ENCODE measurements around the gene ZMIZ1.

ZMIZ1 gene

DNA sequence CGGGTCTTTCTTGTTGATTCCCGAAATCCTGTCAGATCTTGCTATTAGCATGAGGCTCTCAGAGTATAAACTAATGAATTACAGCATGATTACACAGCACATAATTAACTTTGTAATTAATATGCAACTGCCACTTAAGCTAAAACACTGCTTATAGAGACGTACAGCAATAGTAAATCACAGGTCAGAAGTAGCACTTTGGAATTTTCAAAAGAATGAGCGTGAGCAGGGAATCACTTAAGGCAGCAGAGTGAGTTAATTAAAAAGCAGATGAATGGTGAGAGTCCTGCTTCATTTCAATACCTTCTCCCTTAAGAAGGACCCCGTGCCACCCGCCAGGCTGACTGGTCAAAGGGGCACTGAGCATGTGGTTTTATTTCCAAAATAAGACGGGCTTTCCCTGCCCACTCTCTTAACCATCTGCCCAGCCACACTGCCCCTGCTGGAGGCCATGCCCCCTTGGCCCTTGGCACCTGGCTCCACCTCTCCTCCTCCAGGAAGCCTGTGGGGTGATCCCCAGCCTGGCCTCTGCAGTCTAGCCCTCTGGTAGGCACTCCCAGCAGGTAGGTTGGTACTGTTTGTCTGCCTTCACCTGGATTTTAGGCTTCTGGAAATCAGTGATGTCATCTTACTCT, 117.8 kb downstream of the ZMIZ1 start:
- no peak for DNase-seq (ENCODE audit: low read depth)

DNA sequence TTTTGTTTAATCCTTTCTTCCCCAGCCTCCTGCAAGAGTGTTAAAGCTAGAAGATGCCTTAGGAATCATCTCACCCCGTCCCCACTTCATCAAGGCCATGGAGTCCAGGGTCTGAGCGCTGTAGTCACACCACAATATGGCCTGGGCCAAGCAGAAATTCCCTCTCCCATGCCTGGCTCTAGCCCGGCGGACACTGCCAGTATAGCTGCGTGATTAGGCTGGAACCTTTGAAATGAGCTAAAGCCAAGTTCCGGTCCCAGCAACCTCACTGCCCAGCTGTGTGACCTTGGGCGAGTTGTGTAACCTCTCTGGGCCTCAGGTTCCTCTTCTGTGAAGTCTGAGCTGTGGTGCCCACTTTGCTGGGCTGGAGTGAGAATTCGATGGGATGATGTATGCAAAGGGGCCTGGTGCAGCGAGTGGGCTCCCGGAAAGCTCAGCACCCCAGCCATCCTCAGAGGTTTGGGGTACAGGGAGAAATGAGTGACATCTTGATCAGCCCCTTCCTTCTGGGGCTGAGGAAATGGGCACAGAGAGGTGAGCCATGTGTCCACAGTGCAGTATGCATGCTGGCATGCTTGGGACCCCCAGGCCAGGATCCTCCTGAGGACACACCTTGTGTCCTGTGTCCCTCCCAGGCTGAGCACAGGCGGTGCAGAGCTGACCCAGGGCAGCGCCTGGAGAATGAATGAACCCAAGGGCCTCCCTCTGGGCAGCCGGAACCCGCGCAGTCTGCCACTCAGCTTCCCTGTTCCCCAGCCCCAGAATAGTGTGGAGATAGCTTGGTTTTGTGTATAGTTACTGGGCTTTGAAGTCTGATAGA, 118.6 kb downstream of the ZMIZ1 start:
- DNase-seq (ENCODE audit: low read depth) = no peak

DNA sequence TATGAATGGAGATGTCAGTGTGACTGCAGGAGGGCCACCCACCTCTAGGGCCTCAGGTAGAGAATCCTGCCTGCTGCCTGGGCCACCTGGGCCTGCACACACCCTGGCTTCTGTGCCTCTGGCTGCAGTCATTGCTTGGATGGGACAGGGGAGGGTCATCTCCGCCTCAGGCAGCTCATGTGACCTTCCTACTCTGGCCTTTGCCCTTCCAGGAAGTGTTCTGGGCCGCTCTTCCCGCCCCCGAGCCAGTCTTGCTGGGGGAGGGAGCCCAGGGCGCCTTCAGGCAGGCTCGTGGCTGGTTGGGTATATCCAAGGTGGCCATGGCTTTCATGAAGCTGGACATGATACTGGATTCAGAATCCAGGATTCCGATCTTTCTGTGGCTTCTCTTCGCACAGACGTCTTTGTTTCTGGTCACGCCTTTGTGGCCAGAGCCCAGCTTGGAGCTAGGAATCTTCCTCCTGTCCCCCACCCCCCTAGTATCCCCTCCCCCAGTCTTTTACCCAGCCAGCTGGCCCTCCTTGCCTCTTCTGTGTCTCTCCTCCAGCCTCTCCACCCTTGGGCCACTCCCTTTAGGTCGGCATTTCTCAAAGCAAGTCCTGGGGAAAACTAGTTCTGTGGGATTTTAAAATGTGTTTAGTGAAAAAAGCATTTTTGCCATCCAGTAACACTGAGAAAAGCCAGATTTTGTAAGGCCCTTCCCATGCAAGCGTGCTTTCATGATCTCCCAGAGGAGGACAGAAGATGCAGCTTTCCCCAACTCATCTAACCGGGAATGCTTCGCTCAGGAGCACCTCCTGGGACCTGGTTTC, 119.6 kb downstream of the ZMIZ1 start:
- DNase-seq (ENCODE audit: low read depth) = no peak

DNA sequence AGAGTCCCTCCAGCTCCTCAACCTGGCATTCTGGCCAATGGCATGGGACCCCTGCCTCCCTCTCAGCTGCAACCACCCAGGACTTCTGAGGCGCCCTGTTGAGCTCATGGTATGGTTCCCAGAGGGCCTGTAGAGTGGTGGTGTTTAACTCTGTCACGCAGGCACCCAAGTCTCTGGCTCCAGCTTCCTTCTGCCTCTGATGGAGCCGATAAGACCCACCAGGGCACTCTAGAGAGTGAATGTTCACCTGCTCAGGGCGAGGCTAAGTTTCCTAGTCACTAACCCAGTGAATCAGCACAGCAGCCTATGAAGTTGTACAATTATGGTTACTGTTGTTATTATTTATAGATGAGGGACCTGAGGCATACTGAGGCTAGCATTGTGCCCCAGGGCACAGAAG, 120.4 kb downstream of the ZMIZ1 start:
- DNase-seq (ENCODE audit: low read depth) = no peak

DNA sequence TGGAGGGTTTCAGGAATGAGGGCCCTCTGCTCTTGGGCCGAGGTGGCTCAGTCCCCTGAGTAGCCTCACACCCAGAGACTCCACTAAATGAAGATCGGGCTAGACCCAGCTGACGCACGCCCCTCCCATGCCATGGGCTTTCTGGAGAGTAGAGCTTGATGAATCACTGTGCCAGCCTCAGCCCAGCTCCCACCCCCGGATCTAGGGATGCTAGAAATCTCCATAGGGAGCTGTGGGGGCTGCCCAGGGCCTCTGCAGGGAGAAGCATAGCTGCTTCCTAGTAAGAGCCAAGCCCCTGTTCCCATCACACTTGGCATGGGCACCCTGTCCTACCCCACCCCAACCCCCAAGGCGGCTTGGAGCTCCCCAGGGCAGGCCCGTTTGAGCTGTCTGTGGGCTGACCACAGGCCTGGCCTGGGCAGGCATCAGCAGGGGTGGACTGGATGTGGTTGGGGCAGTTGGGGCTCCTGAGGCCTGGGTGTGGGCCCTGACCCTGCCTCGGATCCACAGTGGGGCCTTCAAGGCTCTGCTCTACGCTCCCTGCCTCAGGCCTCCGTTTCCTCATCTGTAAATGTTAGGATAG, 121.2 kb downstream of the ZMIZ1 start:
- DNase-seq (ENCODE audit: low read depth) = no peak

DNA sequence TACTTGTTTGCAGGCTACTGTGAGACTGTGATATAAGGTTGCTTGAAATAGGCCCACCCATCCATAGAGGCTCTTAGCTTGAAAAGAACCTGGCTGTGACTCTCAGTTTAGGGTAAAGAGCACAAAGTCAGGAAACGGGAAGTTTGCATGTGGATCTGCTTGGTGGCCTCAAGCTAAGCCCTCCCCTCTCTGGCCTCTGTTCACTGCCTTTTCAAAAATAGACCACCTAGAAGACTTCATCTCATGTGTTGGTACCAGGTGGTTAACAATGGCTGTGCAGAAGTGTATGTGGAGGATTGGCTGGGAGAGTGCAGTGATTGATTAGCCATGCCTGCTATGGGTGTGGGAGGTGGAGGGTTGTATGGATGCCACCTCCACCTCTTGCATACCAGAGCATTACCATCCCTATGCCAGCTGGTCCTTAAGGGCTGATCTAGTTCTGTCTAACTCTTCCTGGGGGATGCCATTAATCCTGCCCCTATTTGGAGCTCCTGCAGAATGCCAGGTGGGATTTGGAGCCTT, 122.0 kb downstream of the ZMIZ1 start:
- no peak for DNase-seq (ENCODE audit: low read depth)

DNA sequence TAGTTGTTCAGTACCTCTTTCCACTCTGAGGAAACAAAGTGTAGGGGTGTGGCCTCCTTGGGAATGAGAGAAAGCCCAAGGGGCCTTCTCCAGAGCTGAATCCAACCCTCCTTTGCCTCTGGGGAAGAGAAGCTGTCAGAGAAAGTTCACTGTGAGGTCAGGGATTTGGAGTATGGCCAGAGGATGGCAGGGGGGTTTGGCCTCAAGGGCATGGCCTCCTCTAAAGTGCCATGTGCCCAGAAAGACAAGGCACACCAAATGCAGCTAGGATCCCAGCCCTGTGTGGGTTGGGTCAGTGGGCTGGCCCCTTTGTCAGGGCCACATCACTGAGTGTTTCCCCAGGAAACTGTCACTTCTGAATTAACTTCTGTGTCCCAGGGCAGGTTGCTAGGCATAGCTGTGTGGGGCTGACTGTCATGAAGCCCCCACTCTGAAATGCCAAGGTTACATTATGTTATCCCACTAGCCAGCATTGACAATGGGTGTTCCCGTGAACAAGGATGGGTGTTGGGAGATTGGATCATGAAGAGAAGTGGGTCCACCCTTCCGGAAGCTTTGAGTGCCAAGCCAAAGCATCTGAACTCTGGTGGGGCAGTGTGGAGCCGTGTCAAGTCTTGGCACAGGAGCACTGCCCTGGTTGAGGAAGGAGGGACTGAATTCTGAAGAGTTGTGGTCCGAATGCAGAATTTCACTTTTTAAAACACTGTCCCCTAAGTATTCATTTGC, 123.3 kb downstream of the ZMIZ1 start:
- no peak for DNase-seq (ENCODE audit: low read depth)

DNA sequence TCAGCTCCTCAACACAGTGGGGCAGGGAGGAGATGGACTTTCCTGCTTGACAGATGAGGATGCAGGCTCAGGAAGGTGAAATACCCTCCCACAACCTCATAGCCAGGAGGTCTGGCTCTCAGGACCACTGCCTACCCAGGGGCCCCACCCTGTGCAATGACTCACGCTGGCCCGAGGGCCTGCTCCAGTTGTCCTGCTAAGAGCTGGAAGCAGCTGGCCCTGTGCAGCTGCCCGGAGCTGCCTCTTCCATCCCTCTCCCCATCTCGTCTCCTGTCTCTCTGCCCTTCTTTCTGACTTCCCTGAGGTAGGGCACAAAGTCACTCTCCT, 123.9 kb downstream of the ZMIZ1 start:
- DNase-seq (ENCODE audit: low read depth) = no peak

DNA sequence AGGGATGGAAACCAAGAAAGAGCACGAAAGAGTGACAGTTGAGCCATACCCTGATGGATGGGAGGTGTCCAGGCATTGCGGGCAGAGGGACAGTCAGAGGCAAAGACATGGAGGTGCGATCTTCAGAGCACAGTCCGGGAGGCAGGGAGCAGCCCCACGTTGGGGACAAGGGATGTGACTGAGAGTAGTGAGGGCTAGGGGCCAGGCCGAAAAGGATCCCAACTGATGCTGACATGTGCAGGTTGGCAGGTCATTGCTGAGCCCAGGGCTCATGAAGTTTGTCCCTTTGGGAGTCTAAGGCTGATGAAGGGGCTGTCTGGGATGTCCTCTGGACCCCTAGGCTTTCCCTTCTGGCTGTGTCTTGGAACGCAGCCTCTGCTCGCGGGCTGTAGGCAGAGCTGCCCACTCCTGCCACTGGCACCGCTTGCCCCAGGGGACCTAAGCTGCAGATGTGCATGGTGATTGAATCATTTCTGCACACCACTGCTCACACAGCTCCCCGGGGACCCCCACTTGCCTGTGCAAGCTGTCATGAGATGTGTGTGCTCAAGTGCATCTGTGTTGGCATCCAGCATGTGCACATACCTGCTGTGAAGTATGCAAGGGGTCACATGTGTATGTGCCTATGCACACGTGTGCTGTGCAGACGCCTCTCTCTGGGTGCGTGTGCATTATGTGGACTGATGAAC, 125.1 kb downstream of the ZMIZ1 start:
- no peak for DNase-seq (ENCODE audit: low read depth)

DNA sequence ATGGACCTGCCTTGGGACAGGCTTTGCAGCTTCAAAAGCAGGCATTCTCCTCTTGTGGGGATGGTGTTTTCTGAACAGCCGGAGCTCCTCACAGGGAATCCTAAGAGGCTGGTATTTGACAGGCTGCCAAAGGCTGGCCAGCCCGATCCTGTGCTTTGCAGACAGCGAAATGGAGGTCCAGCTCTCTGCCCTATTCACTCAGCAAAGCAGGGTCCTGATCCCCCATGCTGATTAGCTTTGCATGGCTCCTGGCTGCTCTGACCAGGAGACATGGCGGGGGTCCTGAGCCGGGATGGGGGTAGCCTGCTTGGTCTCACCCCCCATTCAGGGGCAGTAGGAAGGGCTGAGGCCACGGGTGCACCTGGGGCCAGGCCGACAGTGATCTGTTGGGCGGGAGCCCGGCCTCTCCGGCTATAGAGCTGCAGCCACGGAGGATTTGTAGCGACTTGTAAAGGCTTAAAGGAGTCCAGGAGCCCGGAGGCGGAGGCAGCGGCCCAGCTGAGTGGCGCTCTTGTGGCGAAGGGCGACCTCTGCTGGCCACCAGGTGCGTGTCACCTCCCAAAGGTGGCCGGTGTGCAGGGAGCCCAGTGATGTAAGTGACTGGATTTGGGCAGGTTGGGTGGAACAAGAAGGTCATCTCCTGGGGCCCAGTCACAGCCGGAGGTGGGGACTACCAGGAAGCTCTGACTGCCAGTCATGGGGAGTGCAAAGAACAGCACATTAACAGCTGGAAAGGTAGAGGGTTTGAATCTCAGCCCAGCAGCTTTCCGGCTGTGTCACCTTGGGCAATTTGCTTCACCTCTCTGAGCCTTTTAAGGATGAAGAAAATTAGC, 126.5 kb downstream of the ZMIZ1 start:
- peak; percentile 75 for DNase-seq (ENCODE audit: low read depth)

DNA sequence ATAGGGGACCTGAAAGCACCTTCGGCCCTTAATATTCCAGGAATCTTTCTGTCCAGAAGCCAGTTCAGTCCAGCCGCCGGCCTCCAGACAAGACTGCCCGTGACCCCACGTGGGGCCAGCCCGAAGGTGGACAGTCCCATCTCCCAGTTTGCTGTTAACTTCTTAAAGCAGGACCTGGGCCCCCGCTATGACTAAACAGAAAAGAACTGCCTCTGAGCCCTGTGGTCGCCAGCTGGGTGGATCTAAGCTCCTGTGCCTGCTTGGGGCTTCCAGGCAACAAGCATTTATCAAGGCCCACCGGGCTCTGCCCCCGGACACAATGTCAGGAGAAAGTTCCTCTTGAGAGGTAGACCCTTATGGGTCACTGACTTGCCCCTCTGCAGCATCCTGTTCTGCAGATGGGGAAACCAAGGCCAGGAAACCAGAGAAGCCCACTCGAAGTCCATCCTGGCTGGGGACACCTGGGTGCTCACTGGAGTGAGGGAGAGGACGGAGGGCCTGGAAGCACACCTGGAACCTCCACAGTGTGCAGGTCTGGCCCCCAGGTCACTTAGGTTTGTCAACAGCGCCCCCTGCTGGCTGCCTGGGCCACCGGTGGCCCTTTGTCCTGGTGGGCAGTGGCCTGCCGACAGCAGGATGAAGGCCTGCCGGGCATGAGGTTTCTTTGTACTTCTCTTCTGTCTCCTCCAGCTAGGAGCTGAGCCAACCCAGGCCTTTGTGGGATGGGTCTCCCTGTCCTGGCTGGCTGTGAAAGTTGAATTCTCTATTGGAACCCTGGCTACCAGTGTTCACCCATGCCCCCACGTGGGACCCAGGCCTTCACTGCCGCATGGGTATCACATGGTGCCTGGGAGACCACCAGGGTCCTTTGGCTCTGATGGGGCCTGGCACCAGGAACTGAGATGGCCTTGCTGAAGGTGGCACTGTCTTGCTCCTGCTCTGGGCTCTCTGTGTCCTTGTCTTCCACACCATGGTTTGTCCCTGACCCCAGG, 128.0 kb downstream of the ZMIZ1 start:
- DNase-seq (ENCODE audit: low read depth) = peak; percentile 58

DNA sequence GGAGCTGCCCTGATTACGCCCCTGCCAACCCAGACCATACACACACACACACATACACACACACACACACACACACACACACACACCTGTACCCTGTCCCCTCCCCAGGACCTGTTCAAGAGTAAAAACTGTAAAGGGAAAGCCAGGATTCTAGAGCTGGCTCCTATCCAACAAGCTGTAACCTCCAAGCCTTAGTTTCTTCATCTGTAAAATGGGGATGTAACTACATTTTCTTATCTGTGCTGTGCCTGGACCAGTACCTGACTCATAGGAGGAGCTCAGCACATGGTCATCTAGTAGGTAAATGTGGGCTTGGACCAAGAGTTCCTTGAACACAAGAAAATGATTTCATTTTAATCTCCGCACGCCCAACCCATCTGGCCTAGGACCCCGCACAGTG, 128.8 kb downstream of the ZMIZ1 start:
- no peak for DNase-seq (ENCODE audit: low read depth)

DNA sequence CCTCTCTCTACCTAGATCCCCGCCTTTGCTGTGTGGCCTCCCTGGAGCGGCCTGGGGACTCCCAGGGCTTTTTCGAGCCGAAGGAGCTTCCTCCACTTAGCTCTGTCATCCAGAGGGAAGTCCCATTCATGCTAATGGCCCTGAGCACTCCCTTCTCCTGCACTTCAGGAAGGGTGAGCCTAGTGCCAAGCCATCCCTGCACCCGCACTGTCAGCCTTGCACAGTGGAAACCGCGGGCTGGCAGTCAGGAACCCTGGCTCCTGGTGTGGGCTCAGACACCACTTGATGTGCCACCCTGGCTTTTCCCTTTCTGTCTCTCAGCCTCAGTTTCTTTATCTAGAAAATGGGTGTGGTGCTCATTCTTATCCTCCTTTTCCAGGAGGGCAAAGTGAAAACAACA, 131.6 kb downstream of the ZMIZ1 start:
- DNase-seq (ENCODE audit: low read depth) = no peak

DNA sequence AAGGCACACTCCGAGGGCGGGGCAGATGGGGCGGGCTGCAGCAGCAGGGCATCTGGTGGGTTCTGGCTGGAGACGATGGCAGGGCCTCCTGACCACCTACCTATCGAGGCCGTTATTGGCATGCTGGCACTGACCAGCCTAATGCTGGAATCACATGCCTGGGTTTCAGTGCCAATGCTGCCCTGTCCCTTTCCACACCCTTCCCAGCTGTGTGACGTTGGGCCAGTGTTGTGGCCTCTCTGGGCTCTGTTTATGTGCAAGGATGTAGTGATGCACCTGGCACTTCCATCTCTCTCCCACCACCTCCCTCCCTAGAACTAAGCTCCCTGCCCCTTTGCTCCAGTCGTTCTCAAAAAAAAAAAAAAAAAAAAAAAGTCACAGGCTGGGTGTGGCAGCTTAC, 132.9 kb downstream of the ZMIZ1 start:
- DNase-seq (ENCODE audit: low read depth) = no peak

DNA sequence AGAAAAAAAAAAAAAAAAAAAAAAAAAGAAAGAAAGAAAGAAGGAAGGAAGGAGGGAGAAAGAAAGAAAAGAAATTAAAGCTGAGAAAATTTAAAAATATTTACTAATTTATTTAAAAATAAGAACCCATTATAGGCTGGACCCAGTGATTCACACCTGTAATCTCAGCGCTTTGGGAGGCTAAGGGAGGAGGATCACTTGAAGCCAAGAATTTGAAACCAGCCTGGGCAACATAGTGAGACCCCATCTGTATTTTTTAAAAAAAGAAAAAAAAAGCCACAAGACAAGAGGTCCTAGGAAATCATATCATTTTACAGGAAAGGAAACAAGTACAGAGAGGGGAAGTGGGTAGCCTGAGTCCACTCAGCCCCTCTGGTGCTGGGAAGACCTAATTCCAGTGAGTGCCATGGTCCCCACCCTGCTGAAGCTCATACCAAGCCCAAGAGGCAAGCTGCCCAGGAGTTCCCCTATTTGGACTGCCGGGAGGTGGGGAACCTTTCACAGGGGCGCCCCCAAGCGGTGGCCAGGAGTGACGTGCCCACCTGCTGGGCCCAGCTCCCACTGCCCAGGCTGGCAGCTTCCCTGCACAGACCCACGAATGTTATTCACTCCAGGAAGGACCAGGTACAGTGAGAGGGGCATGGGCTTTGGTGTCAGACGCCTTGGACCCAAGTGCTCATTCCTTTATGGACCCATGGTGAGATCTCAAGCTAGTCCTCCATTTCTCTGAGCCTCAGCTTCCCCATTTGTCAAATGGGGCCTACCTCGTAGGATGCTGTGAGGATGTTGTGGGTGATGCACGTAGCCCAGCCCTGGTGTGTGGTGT, 133.6 kb downstream of the ZMIZ1 start:
- DNase-seq (ENCODE audit: low read depth) = peak; percentile 12

DNA sequence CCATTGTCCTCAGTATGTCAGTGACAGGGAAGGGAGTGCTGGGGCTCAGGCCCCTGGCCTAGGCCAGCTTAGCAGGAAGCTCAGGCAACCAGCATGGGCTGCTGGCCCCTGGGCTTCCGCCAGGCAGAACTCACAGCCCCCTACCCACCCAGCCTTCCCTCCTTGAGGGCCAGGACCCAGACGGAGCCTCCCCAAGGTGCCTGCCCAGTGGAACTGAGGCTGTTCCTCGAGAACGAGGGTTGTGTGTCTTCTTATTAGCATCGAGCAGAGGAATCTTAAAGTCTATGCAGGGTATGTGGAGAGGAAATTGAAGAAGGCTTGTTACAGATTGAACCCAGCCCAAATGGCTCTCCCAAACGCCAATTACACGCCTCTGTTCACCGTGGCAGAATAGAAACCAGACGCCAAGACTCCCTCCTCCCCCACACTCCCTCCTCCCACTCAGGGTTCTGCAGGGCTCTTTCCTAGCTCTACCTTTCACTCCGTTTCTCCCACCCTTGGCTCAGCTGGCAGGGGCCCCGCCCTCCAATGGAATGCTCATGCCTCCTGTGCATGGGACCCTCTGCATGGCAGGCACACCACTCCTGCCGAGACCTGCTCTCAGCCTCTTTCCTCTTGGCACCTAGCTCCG, 134.4 kb downstream of the ZMIZ1 start:
- DNase-seq (ENCODE audit: low read depth) = no peak

DNA sequence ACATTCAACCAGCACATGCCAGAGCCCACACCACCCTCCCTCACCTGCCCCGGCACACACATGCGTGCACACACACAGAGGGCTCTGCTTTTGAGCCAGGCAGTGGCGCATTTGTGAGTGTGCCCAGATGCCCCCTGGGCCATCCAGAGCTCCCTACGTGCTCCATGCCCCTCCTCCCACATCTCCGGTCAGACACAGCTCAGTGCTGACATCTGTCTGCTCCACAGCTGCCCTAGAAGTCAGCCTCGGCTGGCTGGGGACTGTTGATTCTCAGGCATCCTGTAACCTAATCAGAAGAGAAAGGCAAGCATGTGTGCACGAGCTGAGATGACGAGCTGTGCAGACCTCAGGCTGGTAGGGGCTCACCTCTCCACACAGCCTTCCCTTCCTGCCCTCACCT, 135.1 kb downstream of the ZMIZ1 start:
- no peak for DNase-seq (ENCODE audit: low read depth)
